IPS-NIHi7 (cell line): ENCODE measurements around the gene DDAH1.

Source experiments
- DNase-seq: peaks from one replicate; pipeline ENCODE4 v3.0.0; 2012; ENCODE audit warnings: mixed read lengths; ENCODE audit errors: extremely low spot score

The DDAH1 gene

DNA sequence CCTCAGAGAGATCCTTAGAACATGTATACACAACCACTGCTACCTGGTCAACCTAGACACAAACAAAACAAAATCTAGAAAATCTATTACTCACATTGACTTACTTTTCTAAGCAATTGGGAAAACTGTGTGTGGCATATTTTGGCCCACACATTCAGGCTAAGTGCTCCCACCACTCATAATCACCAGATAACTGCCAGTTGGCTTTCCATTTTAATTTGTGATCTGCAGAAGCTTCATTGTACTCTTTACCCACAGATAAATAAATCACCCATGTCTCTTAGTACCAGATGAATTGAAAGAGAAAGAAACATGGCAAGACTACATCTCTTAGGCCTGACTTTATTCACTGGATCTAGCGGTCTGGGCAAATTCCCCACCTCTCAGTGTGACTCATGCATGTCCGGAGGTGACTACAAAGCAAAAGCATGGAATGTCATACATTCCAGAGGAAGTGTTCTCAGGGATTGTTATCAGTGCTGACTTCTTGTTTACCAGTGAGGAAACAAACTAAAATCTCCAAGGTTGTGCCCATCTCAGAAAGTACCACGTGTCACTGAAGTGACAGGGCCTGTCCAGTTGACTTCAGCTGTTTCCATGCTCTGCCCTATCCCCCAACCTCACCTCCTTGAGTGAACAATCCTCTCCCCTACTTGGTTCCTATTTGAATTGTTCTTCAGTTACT is 136.1 kb downstream of the DDAH1 start:
- DNase-seq: peak; percentile 71

DNA sequence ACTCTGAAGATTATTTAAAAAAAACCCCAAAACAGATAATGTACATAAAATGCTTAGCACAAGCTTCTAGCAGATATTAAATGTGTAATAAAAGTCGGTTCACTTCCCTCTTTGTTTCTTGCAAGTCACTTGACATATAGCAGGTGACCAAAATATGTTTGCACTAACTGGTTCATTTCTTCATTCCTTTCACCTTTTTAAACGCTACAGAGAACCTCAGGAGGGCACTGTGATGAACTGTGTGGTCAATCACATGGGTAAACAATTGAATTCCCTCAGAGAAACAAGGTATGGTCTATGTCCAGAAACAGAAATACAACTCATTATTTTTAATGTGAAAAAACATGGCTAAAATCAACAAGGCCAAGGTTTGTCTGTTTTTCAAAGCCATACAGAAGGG is 137.2 kb downstream of the DDAH1 start:
- DNase-seq: no peak

DNA sequence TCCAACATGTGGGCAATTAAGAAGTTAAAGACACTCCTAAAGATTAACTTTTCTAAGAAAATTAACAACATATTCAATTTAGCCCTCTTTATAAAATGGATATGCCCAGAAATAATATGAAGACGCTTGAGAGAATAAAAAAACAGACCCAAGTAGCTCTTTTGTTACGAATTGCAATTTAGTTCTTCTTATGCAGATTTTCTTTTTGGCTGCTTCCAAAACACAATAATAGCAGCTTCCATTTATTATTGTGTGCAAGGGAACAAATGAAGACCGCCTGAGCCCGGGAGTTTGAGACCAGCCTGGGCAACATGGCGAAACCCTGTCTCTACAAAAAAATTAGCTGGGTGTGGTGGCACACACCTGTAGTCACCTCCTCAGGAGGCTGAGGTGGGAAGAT is 138.1 kb downstream of the DDAH1 start:
- no peak for DNase-seq

DNA sequence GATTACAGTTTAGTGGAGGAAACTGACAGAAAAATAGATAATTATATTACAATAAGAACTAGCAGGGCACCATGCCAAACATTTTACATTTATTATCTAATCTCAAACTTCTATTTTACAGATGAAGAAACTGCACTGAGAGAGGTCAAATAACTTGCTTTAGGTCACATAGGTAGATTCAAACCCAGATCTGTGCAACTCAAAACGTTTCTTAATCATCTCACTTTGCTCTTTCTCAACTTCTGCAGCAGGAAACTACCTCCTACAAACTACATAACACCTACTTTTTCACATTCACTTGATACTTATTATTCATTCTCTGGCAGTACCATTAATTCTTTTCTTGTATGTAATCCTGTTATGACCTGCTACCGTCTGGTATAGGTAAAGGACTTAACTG is 138.6 kb downstream of the DDAH1 start:
- no peak for DNase-seq

DNA sequence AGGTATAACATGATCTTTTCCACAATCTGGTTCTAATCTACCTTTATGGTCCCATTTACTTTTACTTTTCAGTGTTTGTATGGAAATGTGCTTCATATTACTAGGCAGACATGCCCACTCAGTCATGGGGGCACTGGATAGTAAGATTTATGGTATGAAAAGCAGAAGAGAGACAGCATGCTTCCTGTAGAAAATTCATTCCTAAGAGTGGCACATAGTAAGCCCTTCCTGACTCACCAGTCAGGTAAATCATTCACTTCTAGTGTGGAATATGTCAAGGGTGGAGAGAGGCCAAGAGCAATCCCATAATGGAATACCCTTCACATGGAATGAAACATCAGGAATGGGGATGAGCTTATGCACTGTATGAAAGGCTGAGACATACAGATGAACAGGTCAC is 139.0 kb downstream of the DDAH1 start:
- no peak for DNase-seq

DNA sequence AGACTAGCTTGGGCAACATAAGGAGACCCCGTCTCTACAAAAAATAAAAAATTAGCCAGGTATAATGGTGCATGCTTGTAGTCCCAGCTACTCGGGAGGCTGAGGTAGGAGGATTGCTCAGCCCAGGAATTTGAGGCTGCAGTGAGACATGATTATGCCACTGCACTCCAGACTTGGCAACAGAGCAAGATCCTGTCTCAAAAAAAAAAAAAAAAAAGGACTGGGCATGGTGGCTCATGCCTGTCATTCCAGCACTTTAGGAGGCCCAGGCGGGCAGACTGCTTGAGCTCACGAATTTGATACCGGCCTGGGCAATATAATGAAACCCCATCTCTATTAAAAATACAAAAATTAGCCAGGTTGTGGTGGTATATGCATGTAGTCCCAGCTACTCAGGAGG is 141.2 kb downstream of the DDAH1 start:
- DNase-seq: no peak

DNA sequence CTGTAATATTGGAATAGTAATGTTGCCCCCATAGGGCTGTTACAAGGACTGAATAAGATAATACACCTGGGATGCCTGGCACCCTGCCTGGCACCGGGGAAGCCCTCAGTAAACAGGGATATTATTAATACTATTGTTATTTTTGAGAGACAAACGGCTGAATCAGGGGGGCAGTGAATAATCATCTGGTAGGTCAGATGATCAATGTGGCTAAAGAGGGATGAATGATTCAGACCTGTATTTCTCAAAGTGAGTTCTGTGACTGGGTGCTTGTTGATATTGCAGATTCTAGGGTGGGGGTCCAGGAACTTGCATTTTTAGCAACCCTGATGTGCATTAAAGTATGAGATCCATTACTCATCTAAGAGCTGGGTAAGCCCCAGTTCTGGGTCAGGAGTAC is 142.3 kb downstream of the DDAH1 start:
- DNase-seq: no peak

DNA sequence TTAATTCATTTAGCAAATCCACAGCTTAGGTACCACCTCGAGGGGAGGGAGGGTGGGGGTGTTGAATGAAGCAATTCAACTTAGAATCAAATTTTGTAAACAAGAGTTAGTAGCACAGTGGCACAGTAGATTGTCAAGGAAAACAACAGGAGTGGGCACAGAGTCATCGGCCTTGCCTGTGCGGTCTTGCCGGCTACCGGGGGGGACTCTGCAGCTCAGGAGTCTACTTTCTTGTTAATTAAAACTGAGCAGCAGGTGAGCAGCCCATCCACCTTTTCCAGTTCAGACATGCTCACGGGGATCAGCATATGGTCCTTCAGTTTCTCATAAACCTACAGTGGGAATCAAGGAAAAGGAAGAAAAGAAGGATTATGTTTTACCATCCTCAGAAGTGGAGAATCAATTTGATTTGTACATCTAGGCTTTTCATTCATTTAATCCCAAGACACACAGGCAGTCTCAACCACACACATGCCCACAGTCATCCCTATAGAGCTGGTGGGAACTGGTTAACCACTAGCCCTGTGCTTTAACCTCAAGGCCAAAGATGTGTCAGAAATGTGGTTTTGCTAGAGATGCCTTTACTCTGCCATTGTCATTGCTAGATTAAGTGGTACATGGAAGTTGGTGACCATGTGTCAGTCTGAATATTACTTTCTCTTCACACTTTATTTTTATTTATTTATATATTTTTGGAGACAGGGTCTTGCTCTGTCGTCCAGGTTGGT is 143.6 kb downstream of the DDAH1 start:
- DNase-seq: no peak

DNA sequence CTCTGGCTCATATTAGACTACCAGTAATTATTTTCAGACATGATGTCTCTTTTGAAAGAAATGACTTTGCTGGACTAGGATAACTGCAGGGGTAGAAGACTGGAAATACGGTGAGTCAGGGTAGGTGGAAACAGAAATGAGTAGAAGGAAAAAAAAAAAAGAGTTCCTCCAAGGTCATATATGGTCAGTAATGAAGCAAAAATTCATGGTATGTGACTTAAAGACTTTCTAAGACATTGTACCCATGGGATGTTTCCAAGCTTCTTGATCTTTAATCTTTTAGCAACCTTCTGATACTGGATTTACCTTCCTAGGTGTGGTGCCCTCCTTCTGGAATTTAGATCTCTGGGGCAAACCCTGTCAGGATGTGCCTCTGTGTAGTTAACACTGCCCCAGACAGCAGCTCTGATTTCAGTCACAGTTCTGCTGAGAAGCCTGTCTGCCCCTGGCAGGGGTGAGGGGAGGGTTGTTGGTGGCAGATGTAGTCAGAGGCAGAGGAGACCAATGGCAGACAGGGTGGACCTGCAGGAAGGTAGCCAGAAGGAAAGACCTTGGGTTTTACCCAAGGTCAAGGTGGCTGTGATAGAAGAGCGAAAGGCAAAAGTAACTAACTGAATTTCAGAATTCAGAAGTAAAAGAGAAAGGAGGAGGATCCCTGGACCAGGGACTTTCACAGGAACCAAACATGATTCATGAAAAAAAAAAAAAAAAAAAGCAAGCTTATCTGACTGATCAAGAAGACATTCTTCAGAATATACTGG is 144.4 kb downstream of the DDAH1 start:
- no peak for DNase-seq

DNA sequence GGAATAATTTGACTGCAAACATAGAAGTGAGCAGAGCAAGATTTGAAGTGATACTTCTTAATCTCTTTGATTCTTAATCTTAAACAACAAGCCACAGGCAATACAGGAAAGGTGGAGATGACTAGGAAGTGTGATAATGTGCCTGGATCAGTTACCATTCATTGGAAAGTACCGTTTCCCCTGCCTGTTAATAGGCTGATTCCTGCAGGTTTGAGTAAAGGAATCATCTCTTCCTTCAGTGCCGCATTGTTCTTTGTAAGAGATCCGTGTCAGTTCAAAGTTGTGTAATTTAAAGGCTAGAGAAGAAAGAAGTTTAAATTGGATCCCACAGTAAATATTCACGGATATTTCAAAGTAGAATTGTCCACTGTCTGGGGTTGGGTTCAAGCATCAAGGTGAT is 145.0 kb downstream of the DDAH1 start:
- DNase-seq: no peak

DNA sequence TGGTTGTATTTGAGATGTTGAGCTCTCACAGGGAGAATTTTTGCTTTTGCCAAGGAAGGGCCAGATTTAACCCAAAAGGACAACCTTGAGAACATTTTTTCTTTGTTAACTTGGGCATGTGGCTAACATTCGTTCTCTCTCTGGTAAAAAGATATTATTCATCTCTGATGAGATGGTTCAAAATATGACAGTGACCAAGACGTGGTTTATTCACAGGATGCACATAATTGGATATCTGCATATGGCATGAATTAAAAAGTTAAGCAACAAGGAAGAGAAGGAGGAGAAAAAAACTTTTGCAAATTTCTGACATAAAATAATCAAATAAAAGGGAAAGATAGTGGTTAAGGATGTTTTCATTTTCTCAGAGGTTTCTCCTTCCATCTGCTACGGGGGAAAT is 145.5 kb downstream of the DDAH1 start:
- no peak for DNase-seq

DNA sequence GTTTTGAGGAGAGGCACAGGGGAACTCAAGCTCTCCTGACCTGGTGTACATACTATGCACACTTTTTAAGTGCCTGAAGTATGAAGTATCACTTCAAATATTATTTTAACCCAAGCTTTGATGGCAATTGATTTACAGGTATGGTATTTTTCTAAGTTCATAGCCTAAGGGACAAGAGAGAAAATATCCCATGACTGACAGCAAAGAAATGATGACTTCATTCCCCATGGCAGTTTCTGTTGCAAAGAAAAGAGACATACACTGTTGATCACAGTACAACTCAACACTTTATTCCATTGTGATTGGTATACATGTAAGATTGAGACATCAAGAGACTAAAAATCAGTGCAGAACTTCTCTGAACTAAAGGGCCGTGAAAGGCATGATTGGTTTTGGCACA is 146.7 kb downstream of the DDAH1 start:
- DNase-seq: no peak

DNA sequence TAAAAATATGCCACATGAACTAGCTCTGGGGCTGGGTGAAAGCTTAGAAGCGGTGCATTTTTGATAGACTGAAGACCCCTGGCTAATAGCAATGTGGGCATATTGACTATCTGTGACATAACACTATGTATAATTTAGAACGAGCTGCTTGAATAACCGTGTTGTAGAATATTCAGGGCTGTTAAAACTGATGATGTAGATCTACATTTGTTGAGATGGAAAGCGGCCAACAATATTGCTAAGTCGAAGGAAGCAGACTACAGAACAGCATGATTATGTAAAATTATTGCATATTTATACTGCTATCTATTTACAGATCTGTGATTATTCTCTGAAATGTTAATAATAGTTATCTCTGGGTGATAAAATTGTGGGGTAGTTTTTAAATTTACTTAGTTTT is 147.4 kb downstream of the DDAH1 start:
- DNase-seq: no peak

DNA sequence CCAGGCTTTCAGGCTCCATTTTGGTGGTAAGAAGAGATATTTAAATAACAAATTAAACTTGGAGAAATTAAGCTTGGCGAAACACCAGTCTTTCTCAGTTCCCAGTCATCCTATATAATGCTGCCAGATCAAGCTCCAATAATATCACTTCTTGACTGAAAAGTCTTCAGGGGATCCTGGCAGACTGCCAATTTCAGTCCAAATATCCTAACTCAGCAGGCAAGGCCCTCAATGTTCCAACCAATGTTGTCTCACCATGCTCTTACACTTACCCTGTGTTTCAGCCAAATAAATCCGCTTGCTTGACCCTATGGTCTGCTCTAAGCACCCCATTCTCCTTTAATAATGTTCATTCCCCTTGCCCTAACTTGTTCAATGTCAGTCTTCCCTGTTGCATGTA is 148.6 kb downstream of the DDAH1 start:
- DNase-seq: no peak

DNA sequence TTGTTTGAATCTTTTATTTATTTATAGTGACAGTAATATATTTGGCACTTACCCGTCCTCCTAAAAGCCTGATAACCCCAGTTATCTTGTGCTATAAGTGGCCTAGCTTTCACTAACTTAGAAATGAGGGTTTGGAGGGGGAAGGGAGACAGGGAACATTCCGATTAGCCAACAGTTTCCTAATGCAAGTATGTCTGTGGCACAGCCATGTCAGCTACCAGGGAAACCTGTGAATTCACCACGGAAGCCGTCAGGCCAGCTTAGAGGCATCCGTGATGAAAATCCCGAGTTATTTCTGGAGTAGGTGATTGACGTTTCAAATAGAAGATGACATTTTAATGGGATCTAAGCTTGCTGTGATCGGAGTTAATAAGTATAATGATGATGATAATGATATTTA is 149.2 kb downstream of the DDAH1 start:
- no peak for DNase-seq

DNA sequence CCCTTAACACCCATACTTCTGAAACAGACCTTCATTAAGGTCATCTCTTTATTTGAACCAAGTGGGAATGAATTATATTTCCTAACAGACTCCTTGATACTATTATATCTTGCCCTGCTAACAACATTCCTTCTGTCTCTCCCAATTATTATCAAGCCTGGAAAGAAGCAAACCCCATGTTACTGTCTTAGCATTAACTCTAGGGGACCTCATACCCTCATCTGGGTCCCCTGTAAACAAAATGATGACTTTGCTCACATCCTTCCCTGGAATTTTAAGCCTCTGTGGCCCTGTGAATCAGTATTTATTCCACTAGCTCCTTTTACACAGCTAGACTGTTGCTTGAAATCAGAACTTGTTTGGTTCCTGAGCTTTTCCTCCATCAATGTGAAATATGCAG is 150.2 kb downstream of the DDAH1 start:
- DNase-seq: no peak

DNA sequence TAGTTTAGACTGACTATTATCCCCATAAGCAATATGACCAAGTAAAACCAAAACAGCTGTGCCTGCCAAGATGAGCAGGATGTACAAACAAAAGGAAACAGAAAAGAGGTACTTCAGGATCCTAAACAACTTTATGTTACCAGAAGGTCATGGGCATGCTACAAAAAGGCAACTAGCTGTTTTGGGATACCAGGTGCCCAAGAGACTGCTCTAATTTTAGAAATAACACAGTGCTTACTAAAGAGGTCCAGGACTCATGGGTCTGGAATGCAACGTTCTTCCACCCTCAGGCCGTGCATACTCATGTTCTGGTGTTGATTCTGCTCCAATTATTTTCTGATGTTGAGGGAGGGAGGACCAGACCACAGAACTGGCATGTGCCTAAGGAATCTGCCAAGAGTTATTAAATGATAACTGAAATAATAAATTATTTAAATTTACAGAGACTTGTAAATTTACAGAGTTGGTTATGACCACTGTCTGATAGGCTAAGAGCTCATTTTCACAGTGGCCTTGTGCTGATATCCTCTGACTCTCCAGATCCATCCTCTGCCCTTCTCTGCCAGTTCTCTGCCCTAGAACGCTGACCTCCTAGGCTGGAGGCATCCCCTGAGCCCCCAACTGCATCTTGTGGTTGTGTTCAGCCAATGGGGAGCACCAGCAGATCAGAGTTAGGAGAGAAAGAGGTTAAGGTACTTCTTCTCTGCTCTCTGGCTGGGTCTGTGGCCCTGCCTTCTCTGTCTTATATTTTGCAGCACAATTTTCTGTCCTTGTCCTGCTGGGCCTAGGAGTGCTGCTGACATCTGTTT is 150.9 kb downstream of the DDAH1 start:
- no peak for DNase-seq

DNA sequence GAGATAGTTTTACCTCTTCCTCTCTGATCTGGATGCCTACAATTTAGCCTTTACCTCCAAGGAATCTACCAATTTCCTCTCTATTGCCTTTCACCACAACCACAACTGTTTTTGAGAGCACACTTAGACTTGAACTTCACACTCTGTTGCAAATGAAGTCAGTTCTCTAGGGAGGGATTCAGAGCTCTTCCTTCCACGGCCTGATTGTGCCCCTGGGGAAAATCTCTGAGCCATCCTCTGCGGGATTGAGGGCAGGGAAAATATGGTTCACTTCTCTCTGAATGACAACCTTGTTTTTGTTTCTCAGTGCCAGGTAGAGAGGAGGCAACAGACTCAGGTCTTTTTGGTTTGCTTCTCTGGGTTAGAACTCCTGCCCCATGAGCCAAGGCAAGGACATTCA is 153.1 kb downstream of the DDAH1 start:
- DNase-seq: no peak

DNA sequence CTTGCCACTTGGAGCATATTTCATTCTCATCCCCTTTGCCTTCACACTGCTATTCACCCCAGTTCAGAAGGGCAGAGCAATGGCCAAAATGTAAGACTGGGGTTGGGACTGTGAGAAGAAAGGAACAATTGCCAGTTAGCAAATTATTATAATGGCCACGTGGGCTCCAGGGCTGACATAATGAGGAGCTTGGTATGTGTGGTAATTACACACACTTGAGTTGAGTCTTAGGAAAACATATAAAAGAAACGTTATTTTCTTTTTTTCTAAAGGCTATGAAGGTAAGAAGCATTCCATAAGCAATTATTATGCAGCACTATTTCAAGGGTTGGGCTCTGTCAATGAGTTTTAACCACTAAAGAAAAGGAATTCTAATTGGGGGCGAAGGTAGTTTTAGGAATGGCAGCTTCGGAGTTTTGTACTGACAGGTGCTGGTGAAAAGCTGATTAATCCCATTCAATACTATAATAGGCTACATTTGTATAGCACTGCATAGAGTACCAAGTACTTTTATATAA is 156.1 kb downstream of the DDAH1 start:
- DNase-seq: no peak

DNA sequence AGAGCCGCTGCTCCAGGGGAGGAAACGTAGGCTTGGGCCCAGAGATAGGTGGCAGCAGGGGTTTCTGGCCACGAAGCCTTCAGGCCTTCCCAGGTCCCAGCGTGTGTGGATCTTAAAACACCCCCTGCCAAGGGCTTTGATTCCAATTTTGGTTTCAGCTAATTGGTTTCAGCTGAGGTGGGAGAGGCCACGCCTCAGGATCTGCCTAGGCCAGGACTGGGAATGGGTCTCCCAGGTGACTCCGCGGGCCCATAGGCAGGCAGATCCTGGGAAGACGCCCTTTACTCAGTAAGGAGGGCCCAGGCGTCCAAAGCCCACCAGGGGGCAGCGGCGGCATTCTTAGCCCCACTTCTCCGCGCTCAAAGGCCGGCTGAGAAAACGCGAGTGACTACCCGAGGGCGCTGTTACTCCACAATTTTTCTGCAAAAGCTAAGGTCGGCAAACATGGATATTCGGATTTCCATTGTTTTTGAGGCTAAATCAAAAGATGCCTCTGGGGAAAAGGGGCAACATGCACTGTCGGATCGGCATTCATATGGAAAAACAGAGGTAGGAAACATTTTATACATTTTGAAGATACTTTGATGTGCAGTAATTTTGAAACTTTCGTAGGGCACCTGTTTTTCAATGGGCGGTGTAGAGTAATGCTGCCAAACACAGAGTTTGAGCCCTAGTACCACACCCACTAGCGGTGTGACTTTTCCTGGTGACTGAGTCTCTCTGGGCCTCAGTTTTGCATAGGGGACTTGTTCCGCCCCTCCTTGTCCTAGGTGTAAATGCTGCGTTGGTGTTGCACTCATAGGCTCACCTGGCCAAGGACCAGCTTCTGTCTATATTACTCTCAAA is 156.7 kb downstream of the DDAH1 start:
- DNase-seq: peak; percentile 92

DNA sequence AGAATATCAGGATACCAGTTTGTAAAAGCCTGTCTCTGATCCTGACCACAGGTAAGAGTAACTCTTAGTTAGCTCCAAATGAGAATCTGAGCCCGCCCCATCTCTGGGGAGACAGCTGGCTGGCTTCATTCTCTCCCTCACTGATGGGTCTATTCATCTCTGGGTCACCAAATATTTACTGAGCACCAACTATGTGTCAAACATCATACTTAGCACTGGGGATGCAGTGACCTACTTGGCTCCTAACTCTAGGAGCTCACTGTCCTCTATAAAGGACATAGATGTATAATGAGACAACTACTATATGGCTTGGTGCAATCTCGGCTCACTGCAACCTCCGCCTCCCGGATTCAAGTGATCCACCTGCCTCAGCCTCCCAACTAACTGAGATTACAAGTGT is 158.7 kb downstream of the DDAH1 start:
- DNase-seq: no peak
